Measurements from ENCODE around the gene TIPIN.

The TIPIN gene

DNA sequence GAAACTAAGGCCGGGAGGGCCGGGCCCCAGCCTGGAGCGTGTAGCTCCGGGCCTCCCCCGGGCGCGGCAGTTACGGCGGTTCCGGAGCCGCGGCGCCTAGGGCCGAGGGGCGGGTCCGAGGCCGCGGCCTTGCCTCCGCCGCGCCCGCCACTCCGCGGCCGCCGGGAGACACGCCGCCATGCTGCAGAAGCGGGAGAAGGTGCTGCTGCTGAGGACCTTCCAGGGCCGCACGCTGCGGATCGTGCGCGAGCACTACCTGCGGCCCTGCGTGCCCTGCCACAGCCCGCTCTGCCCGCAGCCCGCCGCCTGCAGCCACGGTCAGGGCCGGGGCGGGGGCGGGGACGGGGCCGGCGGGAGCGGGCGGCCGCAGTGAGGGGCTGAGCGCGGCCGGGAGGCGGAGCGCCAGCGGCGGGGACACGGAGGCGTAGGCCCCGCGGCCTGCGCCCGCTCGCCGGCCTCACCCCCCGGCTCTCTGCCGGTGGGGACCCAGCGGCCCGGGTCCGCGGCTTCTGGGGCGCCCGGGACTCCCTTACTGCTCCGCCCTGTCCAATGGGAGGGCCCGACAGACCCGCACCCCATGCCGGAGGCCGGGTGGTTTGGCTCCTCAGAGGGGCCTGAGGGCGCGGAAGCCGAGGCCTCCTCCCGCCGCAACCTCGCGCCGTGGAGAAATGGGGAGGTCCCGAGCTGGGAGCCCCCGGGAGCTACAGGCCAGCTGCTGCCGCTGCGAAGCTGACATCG lies 62.9 kb downstream of the TIPIN start, which contains the start of gene DIS3L:
DIS3L (plus strand) TSS at position 150 of the 738 bp plus-strand sequence; CDS start at position 179, 29 bp downstream.
- TF ChIP-seq, protein P1, sequence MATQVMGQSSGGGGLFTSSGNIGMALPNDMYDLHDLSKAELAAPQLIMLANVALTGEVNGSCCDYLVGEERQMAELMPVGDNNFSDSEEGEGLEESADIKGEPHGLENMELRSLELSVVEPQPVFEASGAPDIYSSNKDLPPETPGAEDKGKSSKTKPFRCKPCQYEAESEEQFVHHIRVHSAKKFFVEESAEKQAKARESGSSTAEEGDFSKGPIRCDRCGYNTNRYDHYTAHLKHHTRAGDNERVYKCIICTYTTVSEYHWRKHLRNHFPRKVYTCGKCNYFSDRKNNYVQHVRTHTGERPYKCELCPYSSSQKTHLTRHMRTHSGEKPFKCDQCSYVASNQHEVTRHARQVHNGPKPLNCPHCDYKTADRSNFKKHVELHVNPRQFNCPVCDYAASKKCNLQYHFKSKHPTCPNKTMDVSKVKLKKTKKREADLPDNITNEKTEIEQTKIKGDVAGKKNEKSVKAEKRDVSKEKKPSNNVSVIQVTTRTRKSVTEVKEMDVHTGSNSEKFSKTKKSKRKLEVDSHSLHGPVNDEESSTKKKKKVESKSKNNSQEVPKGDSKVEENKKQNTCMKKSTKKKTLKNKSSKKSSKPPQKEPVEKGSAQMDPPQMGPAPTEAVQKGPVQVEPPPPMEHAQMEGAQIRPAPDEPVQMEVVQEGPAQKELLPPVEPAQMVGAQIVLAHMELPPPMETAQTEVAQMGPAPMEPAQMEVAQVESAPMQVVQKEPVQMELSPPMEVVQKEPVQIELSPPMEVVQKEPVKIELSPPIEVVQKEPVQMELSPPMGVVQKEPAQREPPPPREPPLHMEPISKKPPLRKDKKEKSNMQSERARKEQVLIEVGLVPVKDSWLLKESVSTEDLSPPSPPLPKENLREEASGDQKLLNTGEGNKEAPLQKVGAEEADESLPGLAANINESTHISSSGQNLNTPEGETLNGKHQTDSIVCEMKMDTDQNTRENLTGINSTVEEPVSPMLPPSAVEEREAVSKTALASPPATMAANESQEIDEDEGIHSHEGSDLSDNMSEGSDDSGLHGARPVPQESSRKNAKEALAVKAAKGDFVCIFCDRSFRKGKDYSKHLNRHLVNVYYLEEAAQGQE (IDR thresholded peaks at IDR 0.05; ENCODE audit: insufficient read depth in 1 of 2, low read depth in 2 of 2, low read length in 2 of 2): no peak
- TF ChIP-seq FOXP2 (optimal IDR thresholded peaks at IDR 0.05; ENCODE audit: borderline replicate concordance, extremely low read depth, extremely low read length, insufficient read depth) (peak; percentile 21), SIN3A (IDR thresholded peaks at IDR 0.05; ENCODE audit: borderline replicate concordance, insufficient read depth, low read length) (peak; percentile 14; the same call in 1 of the 2 replicates)

DNA sequence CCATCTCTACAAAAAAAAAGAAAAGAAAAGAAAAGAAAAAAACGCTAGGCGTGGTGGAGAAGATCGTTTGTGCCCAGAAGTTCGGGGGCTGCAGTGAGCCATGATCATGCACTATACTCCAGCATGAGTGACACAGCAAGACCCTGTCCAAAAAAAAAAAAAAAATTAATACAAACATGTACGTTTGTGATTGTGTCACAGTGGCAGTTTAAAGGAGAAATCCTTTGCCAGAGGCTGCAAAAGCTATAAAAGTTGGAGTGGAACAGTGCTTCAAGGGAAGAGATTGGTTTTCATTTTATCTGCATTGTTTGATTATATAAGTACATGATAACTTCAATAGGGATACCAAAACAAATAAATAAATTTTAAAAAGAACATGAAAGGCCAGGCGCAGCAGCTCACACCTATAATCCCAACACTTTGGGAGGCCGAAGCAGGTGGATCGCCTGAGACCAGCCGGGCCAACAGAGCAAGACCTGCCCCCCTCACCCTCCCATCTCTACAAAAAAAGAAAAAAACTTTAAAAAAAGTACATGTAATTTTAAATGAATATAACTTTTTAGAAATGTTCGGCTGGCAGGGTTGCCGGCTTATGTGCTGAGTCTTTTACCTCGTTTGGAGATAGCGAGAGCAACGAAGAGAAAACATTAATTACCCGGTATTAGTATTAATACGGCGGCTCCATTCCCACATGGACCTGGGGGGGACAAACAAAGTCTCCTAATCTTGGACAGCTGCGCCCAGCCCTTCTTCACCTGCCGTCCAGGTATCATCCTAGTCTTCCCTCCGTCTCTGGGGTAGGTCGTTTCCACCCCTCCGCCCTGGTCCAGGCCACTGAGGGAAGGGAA lies 63.7 kb downstream of the TIPIN start:
- TF ChIP-seq FOXP2 (optimal IDR thresholded peaks at IDR 0.05; ENCODE audit: borderline replicate concordance, extremely low read depth, extremely low read length, insufficient read depth): no peak
- TF ChIP-seq POLR2AphosphoS5 (IDR thresholded peaks at IDR 0.05; ENCODE audit: low read depth, low read length): no peak
- TF ChIP-seq TAF1 (IDR thresholded peaks at IDR 0.05; ENCODE audit: borderline replicate concordance, insufficient read depth, low read length): no peak
- no peak for TF ChIP-seq SIN3A (IDR thresholded peaks at IDR 0.05; ENCODE audit: borderline replicate concordance, insufficient read depth, low read length)
- TF ChIP-seq, protein P1 (IDR thresholded peaks at IDR 0.05; ENCODE audit: insufficient read depth in 1 of 2, low read depth in 2 of 2, low read length in 2 of 2): no peak

DNA sequence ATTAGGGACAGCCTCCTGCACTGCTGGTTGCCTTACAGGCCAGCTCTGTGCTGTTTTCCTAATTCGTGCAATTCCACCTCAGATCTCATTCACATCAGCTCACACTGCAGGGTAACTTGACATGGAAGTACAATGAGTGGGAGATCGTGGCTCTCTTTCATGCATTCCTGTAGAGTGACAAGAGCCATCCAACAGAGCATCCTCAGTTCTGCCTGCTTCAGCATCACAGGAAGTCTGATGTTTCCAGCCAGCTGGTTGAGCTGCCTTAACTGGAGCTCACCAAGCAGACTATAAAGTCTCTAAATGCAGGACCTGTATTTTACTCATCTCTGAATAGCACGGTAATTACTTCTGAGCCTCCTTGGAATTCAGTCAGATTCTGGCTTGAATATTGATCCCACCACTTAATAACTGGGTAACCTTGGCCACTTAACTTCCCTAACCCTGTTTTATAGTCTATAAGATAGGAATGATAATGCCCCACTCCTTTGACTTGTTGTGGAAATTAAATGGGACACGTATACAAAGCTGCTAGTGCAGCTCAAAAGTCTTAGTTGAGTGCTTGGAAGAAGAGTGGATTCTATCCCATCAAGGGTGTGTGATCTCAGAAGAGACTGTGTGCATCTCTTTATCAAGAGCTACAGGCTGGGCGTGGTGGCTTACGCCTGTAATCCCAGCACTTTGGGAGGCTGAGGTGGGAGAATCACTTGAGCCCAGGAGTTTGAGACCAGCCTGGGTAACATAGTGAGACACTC lies 64.5 kb downstream of the TIPIN start:
- TF ChIP-seq SIN3A (IDR thresholded peaks at IDR 0.05; ENCODE audit: borderline replicate concordance, insufficient read depth, low read length) (no peak), POLR2AphosphoS5 (IDR thresholded peaks at IDR 0.05; ENCODE audit: low read depth, low read length) (no peak), FOXP2 (optimal IDR thresholded peaks at IDR 0.05; ENCODE audit: borderline replicate concordance, extremely low read depth, extremely low read length, insufficient read depth) (no peak), TAF1 (IDR thresholded peaks at IDR 0.05; ENCODE audit: borderline replicate concordance, insufficient read depth, low read length) (no peak)
- TF ChIP-seq, protein P1 (IDR thresholded peaks at IDR 0.05; ENCODE audit: insufficient read depth in 1 of 2, low read depth in 2 of 2, low read length in 2 of 2): no peak

DNA sequence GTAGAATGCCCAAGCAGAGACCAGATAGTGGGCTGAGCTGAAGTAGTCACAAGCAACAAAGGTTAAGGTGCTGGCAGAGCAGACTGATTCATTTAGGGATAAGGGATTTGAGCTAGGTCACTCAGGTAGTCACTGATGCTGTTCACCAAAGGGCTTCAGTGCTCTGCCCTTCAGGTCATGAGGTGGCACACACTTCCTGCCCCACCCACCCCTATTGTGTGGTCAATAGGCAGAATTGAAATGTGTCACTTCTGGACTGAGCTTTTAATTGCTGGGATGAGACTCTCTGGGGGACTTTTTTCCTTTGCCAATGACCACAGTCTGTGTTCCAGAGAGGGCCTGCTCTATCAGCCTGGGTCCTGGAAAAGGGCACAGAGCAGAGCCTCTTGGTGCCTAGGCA lies 66.0 kb downstream of the TIPIN start:
- TF ChIP-seq TAF1 (IDR thresholded peaks at IDR 0.05; ENCODE audit: borderline replicate concordance, insufficient read depth, low read length) (no peak), SIN3A (IDR thresholded peaks at IDR 0.05; ENCODE audit: borderline replicate concordance, insufficient read depth, low read length) (no peak), FOXP2 (optimal IDR thresholded peaks at IDR 0.05; ENCODE audit: borderline replicate concordance, extremely low read depth, extremely low read length, insufficient read depth) (no peak), POLR2AphosphoS5 (IDR thresholded peaks at IDR 0.05; ENCODE audit: low read depth, low read length) (no peak)
- TF ChIP-seq, protein P1 (IDR thresholded peaks at IDR 0.05; ENCODE audit: insufficient read depth in 1 of 2, low read depth in 2 of 2, low read length in 2 of 2): no peak

All from PFSK-1 (cell line).